Activated CD4-positive, alpha-beta T cell treated with anti-CD3 and anti-CD28 coated beads for 4 hours (primary cell): ENCODE data around the gene FRMD4B.
"Not testable (repeated sequence)": the region's sequence is repeated elsewhere in the genome, so short reads cannot be mapped to it uniquely, and the experiment has no call there.

ENCODE experiments used
- DNase-seq, 2 donors: peaks; one replicate each; pipeline ENCODE4 v3.0.0-alpha.2; 2020

FRMD4B gene

DNA sequence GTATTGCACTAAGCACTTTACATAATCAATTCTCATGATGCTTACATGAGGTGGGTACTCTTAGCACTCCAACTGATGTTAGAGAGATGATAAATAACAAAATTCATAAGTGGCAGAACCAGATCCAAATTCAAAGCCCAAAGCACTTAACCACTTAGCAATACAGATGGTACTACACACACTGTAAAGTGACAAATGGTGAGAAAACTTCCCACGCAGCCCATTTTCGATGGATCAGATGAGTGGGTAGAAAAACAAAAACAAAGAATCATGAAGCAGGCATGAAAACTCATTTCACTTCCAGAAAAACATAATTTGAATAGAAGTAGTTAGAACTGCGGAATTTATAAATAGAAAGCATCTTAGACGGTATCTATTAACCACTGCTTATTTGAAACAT, 66.2 kb downstream of the FRMD4B start:
- no peak for DNase-seq

DNA sequence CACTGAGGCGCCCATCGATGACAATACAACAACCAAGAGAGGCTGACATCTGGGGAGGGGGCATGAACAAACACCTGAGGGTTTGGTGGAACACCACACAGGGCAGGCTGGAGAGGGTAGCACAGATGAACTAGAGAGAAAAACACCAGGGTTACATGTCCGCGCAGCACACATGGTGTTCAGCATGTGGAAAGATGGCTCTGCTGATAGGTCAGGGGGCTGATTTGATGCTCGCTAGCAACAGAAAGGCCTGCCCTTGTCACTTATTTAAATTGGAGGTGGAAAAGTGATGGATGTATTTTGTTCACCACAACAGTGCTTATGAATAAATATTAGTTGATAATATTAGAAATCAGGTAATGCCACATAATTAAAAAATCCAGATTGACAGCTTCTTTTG, 67.5 kb downstream of the FRMD4B start:
- no peak for DNase-seq

DNA sequence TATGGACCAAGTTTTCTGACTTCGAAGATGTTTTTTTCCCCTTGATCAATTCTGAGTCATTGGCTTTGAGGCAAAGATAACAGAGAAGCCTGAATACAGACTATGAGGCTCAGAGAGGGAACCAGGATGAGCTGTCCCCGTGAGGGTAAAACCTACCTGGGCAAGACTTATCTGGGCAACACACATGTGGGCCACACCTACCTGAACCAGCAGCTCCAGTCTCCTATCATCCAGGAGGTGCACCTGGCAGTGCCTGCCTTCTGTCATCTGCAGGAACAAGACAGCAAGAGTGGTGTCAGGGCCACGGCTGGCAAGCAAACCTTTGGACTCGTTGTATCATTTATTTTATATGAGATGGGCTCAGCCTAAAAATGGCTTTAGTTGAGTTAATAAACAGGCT, 72.6 kb downstream of the FRMD4B start:
- no peak for DNase-seq

DNA sequence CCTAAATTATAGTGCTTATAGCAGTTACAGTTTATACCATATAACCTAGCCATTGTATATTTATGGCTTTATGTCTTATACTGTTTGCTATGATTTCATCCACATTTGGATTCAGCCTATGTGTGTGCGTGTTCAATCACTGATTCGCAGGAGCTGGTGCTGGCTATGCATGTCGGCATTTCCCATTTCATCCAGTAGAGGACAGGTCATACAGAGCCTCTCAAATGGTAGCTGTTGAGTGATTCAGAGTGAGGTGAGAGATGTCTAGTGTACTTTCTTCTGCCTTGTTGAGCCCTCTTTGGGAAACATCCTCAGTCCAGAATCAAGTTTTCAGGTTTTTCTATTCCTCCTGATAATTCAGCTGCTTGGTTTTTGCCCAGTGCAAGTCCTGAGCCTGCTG, 76.1 kb downstream of the FRMD4B start:
- DNase-seq: no peak

DNA sequence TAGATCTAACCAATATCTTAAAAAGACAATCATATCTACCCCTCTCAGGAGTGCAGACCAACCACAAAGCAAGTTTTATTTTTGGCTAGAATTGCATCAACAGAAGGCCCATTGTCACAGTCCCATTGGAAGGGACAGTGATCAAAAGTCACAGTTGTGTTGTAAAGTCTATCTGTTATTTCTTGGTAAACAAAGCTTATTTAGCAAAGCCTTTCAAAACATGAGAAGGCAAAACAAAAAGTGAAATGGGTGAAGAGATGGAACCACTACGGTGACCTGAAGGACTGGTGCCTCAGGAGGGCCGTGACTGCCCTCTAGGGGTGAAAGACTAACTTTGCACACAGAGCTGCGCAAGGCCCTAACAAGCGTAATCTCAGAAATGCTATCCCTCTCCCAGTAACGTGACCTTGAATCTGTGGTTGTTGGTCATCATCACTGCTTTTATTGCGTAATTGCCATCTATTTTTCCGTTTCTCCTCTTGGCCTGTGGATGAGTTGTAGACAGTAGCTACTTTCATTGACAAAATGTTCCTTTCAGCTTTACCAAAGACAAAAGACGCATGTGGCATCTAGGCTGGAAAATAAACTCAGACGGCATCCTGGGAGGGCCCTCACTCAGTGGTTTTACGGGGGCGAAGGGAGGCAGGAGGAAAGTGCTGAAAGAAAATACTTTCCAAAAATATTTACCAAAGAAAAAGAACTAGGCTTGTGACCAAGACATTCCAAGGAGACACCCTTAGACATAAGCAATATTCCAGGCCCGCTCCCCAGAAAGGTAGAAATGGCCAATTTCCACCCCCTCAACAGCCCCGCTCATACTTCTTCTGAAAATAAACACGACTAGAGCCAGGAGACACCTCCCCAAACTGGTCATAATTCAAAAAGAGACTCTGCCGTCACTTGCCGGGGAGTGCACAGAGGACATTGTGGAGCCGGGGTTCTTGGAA, 79.4 kb downstream of the FRMD4B start:
- peak; percentile 68 to 70 for DNase-seq

DNA sequence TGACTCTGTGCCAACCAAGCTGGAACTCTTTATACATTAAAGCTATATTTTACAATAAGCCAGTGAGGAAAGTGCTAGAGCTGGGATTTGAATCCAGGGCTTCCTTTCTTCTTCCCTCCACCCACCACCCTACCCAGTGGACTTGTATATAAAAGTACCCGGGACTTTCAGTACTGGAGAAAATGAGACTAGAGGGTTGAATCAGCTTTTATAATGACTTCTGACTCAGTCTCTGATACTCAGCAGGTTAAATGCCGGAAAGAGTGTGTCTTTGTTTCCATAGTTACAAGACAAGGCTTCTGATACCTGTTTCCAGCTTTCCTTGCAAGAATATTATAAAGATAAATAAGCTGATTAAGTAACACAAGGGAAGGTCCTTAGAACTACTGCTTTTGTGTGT, 80.9 kb downstream of the FRMD4B start:
- DNase-seq: no peak

DNA sequence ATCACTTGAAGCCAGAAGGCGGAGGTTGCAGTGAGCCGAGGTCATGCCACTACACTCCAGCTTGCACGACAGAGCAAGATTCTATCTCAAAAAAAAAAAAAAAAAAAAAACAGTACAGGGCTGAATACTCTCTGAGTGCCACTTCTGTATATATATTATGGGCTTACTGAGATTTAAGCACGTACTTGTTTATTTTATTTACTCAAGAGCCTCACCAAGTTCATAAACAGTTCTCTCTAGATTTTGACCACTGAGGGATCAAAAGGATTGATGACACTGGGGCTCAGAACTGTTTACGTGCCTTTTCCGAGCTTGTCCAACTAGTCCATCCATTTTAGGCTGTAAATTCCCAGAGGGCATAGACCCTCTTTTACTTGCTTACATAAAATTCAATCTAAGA, 81.5 kb downstream of the FRMD4B start:
- no peak for DNase-seq

DNA sequence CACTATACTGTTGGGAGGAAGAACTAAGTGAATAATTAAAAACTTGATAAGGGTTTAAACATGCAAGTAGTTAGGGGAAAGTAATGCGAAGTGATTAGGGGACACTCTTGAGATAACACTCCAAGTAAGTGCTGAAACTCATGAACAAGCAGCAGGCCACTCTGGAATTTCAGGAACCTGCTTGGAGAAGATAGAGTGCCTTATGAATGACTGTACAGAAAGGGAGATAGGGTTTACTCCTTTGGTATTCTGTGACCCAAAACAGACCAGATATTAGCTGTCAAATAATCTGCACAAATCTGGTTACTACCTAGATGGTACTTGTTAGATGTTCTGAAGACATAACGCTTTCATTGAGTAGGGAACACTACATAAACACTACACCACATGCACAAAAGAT, 85.6 kb downstream of the FRMD4B start:
- DNase-seq: no peak

DNA sequence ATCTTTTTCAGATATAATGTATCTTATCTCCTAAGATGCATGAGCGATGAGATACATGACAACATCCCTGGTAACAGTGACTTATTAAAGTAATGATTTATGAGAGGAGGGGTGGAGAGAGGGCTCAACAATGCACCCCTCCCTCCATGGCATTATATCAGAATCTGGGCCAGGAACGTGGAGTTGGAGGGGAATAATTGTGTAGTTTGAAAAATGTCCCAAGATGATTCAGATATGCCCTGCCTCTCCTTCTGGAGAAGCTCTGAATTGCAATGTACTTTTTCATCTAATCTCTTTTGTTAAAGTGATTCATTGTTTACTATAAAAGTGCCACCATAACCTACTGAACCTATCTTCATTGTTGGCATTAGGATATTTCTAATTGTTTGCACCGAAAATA, 86.5 kb downstream of the FRMD4B start:
- DNase-seq: no peak

DNA sequence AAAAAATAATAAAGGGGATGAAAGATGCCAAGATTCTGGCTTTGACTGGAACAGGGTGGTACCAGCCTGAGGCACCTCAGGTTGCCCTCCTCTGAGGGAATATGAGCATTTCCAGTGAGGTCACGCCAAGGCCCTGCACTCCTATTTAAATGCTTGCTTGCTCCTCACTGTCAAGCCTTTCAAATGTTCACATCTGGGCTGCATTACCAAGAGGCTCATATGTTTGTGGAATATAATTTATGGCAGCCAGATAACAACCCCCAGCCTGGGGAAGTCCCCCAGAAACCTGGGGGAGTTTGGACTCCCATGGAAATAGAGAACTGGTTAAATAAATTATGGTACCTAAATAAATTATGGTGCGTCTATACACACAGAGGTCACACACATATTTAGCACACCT, 88.4 kb downstream of the FRMD4B start:
- DNase-seq: no peak

DNA sequence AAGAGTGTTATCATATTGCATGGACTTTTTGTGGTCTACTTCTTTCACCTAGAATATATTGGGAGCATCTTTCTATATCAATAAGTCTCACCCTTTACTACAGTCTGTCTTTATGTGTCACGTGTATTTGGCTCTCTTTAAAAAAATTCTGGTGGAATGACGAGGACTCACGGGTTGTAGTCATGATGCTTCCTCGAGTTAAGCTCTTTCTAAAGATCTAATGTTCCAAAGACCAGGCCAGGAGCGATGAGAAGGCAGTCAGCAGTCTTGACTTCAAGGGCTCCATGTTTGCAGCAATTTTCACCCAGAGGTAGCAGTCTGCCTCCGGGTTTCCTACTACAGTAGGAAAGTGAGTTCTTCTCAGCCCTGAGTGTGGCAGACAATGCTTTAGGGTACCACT, 88.9 kb downstream of the FRMD4B start:
- DNase-seq: no peak

DNA sequence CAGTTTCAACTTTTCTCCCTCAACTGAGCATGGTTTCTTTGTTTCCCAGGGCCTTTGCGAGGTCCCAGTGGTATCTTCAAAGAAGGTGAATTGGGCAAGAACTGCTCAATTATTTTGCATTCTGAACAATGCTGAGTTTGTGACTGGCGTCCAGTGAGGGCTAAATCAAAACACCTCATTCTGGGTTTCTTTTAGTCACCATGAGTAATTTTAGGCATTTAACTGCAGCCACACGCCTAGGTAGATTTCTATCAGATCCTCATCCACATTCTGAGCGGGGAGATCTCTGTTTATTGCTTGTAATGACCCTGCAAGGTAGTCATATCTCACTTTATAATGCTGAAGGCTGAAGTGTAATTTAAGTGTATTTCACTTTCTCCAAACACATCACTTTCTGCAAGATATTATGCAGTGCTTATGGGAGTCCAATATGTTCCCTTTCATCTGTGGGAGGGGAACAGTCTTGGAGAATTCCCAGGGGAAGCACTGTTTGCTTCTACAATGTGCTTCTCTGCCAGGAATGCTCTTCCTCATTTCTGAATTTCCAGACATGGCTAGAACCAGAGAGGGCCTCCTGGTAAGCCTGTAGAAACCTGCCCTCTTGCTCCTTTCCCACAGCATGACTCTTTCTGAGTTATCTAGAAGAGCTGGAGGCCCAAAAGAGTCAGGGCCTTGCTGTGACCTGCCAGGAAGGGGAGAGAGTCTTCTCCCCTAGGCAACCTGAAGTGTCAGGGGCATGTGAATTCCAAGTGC, 91.7 kb downstream of the FRMD4B start:
- DNase-seq: no peak

DNA sequence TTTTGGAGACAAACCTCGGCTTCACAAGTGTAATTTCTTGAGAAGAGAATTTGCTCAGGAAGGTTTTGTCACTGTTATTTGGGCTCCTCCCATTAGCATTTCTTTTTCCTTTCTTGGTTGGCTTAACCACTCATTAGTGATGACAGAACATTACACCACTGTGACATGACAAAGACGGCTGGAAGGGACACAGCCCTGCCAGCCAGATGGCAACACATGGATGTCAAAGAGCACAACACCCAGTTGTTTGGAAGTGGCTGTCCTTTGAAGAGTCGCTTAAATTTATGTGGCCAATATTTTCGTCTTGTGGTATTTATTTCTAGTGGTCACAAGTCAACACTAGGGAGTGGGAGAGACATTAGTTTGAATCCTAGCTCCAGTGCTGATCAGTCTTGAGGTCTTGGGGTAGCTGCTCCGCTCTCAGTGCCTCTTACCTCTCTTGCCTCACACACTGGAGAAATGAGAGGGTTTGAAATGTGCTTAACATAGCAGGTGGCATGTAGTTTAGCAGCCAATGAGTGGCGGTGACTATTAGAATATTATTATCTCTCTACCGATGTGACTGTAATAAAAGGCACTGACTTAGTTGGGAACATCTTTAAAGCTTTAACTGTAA, 92.8 kb downstream of the FRMD4B start:
- DNase-seq: no peak

DNA sequence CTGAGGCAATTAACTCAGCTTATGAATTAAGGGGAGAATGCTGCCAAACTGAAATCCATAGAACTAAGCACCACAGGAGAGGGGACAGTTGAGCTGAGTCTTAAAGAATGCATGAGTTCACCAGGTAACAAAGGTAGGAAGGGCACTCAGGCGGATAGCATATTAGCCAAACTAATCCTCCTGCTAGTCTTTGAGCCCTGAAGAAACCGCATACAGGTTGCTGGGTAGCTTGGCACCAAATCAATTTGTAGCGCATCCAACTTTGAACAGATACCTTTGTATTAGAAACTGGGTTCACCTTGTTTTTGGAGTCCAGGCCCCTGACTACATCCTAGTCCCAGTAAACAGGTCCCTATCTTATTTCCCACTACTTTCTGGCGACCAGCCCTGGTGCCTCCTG, 93.7 kb downstream of the FRMD4B start:
- no peak for DNase-seq

DNA sequence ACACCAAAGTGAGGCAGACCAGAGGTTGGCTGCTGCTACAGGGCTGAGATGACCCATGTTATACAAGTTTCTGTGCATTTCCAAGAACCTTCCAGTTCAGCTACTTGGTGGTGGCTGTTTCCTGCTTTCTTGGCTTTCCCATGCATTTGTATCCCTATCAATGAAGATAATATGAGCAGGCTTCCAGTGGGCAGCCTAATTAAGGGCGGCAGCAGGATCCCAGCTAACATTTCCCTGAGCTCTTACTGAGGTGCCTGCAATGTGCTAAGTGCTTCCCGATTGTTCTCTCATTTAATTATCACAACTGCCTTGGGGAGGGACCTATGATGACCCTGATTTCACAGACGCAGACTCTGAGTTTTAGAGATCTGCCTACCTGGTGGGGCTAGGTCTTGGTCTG, 95.5 kb downstream of the FRMD4B start:
- DNase-seq: no peak

DNA sequence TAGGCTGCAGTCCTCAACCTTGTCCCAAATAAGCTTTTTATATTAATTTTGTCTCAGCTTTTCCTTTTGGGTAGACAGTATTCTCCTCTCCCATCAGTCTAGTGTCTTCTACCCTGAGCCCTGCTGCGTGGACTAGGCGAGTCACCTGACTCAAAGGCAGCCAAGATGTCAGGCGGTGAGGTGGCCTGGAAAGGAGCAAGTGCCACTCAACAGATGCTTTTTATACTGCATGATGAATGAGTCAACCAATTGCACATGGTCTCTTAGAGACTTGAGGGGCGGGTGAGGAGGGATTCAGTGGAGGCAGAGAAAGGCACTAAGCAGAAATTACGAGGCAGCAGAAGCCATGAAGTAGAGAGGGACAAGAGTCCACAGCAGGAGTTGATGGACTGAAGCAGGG, 95.9 kb downstream of the FRMD4B start:
- no peak for DNase-seq

DNA sequence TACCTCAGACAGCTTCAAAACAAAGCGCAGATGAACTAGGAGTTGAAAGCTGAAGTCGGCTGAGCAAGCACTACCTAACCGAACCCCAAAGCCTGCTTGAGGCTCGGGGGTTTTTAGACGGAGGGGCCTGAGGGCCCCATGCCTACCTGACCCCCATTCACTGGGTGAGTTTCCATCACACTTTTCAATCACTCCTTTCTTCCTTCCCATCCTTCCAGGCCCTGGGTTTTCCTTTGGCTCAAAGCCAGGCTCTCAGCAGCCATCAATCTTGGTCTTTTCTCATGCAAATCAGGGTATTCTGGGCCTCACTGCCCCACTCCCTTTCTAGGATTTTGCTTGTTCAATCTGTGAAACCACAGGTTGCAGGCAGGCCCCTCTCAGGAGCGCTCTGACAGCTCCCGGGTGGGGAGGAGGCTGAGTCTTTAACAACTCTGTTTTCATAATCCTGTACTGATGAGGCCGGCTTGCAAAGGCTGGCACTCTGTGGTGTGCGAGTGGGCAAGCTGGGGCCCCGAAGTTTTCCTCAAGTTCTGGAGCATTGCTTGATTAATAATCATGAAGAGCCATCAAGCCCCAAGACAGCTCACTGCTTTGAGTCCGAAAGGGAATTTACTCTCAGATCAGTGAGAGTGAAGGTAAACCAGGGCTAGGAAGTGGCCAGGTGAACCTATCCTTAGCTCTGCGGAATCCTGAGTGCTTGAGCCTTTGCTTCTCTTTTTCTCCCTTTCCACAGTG, 97.6 kb downstream of the FRMD4B start:
- DNase-seq: no peak

DNA sequence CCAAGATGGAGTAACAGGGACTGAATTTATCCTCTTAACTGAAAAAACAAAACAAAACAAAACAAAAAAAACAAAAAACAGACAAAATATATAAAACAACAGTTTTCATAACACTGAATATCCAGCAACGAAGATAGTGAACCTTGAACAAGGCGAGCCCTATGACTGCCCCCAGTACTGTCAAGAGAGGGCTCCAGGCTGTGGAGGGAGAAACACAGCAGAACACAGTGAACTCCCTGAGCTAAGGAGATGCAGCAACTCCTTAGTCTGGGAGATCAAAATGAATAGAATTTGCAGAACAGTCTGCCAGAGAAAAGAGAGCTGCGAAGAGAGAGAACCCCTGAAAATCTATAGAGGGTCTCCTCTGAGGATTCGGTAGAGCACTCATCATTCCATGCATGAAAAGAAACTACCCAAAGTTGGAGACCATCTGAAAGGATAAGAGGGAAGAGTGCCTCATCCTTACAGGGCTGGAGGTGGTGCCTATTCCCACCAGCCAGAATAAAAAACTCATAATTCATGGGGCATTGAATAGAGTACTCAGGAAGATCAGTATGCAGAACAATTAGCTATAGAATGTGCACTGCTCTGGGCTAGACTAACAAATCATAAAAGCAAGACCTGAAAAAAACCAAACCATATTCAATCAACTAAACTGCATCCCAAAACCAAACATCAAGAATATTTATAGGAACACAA, 101.8 kb downstream of the FRMD4B start:
- DNase-seq: no peak

DNA sequence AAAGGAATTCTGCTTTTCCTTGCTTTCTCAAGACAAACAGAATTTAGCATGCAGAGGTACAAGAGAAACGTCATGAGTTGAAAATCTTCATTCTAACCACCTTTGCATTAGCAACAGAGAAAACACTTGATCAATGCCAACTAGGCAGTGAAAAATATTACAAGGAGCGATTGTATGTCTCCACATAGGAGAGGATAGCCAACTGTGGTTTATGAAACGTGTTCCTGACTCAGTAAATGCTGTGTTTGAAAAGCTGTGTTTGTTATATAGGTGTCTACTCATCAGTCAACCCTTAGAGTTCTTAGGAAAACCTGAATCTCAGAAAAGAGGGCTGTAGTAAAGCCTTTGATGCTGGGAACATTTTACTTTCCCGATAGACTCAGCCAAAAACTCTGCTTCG, 102.4 kb downstream of the FRMD4B start:
- DNase-seq: no peak

DNA sequence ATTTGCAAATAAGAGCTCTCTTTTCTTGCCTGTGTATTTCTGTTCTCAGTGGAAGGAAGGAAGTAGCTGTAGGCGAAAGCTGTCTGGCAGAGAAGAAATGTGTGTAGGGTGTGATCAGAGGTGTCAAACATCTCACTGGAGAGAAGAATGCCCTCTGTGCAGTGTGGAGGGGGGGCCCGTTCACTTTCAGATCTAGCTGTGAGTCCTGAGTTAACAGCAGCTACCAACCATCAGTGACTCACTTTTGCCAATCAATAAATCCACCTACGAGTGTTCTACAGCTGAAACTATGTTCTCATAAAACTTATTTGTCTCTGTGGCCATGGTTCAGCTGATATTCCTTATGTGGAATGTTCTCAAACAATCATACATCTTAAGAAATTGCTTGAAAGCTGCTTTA, 103.7 kb downstream of the FRMD4B start:
- peak; percentile 63 for DNase-seq

DNA sequence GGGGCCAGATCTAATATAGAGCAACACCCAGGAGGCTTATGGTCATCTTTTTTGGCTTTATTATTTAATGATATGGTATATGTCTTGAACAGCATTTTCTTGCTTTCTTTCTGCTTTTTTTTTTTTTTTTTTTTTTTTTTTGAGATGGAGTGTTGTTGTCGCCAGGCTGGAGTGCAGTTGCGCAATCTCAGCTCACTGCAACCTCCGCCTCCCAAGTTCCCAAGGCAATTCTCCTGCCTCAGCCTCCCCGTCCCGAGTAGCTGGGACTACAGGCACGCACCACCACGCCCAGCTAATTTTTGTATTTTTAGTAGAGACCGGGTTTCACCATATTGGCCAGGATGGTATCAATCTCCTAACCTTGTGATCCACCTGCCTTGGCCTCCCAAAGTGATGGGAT, 108.5 kb downstream of the FRMD4B start:
- not testable (repeated sequence) for DNase-seq

DNA sequence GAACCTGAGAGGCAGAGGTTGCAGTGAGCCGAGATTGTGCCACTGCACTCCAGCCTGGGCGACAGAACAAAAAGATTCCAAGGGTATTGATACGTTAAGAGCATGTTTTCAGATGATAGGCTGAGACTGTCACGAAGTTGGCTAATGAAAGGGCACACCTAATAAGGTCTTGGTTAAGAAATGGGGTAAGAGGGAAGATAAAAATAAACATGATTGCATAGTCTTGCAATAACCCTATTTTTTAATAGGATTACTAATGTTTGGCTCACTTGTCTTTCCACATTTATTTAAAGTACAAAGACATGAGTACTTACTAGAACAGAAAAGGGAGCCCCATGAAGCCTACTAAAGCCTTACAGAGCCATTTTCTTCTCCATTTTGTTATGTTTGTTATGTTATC, 109.0 kb downstream of the FRMD4B start:
- no peak for DNase-seq
